K562 (cell line): ENCODE data around the gene BTBD16. TPM values are rescaled to one million over a fixed set of nuclear protein-coding genes. Genes with fewer than 3 reads are reported as not detected.

ENCODE experiments used
- ILF3 ChIP-seq: fragments of 450-650 bp; IDR thresholded peaks from 2 replicates; pipeline ENCODE4 v1.6.1; 2018; ENCODE audit warnings: antibody characterized with exemption, mild to moderate bottlenecking, moderate library complexity, borderline replicate concordance
- MAFG ChIP-seq: fragments of 450-650 bp; conservative IDR thresholded peaks from 2 replicates; pipeline ENCODE4 v1.6.1; 2016; ENCODE audit warnings: missing genetic modification characterization, missing compliant biosample characterization
- MYNN ChIP-seq, 2 experiments: sonication (generic); formaldehyde crosslinking in 1 of 2; IDR thresholded peaks; 2 replicates each; pipeline versions ENCODE4 v1.5.0 to v1.6.1; 2016 to 2020; ENCODE audit warnings: antibody characterized with exemption in 1 of 2, missing genetic modification reagents in 1 of 2
- PHF8 ChIP-seq: fragments of 200-600 bp; sonication (generic); IDR thresholded peaks from 2 replicates; pipeline ENCODE4 v1.6.1; 2012; ENCODE audit warnings: mixed run types, mild to moderate bottlenecking, inconsistent platforms, low read length, moderate library complexity, borderline replicate concordance
- SPI1 ChIP-seq: IDR thresholded peaks from 2 replicates; pipeline ENCODE4 v1.6.1; 2011; ENCODE audit warnings: low read depth, low read length, control low read depth, borderline replicate concordance
- polyA plus RNA-seq, 8 experiments: library from polyadenylated mRNA; depleted of rRNA in 4 of 8; stranded (reverse) in 5 of 8; unstranded in 3 of 8; fragments of >200 nt; fragmentation: Nextera tagmentation in 2 of 8; fragmentation: Illumina TruSeq in 1 of 8; extraction: Ambion mirVana in 2 of 8; extraction: Trizol in 1 of 8; gene quantifications; 2 replicates each; pipeline versions ENCODE4 v1.2.1 to v1.2.3, GENCODE V29; 2011 to 2014; ENCODE audit warnings: inconsistent platforms in 1 of 8, missing spikeins in 1 of 8
- total RNA-seq, 7 experiments: library from RNA; depleted of rRNA in 6 of 7; stranded (reverse); fragments of >200 nt in 6 of 7; fragmentation: Illumina TruSeq in 2 of 7; extraction: Trizol in 2 of 7; gene quantifications; 2 replicates each; pipeline versions ENCODE4 v1.2.1 to v1.2.3, GENCODE V29; 2011 to 2021; ENCODE audit warnings: low replicate concordance in 1 of 7
- TF ChIP-seq, protein P1 (sequence below): fragments of 250-450 bp; sonication (Bioruptor Pico); IDR thresholded peaks from 2 replicates; pipeline ENCODE4 v1.5.0; 2021
- TF ChIP-seq, protein P2 (sequence below): fragments of 250-450 bp; sonication (Bioruptor Pico); IDR thresholded peaks from 2 replicates; pipeline ENCODE4 v1.8.0; 2022; ENCODE audit warnings: inconsistent platforms
- TF ChIP-seq, protein P3 (sequence below): IDR thresholded peaks from 3 replicates; pipeline ENCODE4 v1.6.1; 2011; ENCODE audit warnings: borderline replicate concordance, mild to moderate bottlenecking, moderate library complexity; ENCODE audit not compliant: insufficient read length; ENCODE audit errors: extremely low read depth

Gene BTBD16
- total and polyA plus RNA-seq, 9 of the 15 experiments (the other 6 are each of a cell fraction or from before 2014, with no cell fraction given): 0.11 TPM; not detected in 8

DNA sequence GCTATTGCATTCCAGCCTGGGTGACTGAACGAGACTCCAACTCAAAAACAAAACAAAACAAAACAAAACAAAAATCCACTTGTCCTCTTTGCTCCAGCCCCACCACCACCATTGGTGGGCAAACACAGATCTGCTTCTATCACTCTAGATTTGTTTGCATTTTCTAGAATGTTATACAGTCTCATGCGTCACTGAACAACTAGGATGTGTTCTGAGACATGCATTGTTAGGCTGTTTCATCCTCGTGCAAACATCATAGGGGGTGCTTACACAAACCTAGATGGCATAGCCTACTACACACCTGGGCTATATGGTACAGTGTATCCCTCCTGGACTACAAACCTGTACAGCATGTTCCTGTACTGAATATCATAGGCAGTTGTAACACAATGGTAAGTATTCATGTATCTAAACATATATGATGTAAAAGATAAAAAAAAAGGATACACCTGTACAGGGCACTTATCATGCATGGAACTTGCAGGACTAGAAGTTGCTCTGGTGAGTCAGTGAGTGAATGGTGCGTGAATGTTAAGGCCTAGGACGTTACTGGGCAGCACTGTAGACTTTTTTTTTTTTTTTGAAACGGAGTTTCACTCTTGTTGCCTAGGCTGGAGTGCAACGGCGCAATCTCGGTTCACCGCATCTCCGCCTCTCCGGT, 45.3 kb downstream of the BTBD16 start (continued):
- TF ChIP-seq MYNN (IDR thresholded peaks at IDR 0.05) (no peak), MYNN (CRISPR knock-in tag; IDR thresholded peaks at IDR 0.05) (no peak), ILF3 (no peak), MAFG (tag) (no peak), SPI1 (no peak), PHF8 (no peak)
- TF ChIP-seq, protein P1, sequence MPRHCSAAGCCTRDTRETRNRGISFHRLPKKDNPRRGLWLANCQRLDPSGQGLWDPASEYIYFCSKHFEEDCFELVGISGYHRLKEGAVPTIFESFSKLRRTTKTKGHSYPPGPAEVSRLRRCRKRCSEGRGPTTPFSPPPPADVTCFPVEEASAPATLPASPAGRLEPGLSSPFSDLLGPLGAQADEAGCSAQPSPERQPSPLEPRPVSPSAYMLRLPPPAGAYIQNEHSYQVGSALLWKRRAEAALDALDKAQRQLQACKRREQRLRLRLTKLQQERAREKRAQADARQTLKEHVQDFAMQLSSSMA (CRISPR knock-in tag): no peak
- TF ChIP-seq, protein P2, sequence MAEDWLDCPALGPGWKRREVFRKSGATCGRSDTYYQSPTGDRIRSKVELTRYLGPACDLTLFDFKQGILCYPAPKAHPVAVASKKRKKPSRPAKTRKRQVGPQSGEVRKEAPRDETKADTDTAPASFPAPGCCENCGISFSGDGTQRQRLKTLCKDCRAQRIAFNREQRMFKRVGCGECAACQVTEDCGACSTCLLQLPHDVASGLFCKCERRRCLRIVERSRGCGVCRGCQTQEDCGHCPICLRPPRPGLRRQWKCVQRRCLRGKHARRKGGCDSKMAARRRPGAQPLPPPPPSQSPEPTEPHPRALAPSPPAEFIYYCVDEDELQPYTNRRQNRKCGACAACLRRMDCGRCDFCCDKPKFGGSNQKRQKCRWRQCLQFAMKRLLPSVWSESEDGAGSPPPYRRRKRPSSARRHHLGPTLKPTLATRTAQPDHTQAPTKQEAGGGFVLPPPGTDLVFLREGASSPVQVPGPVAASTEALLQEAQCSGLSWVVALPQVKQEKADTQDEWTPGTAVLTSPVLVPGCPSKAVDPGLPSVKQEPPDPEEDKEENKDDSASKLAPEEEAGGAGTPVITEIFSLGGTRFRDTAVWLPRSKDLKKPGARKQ (CRISPR knock-in tag): no peak
- TF ChIP-seq, protein P3, sequence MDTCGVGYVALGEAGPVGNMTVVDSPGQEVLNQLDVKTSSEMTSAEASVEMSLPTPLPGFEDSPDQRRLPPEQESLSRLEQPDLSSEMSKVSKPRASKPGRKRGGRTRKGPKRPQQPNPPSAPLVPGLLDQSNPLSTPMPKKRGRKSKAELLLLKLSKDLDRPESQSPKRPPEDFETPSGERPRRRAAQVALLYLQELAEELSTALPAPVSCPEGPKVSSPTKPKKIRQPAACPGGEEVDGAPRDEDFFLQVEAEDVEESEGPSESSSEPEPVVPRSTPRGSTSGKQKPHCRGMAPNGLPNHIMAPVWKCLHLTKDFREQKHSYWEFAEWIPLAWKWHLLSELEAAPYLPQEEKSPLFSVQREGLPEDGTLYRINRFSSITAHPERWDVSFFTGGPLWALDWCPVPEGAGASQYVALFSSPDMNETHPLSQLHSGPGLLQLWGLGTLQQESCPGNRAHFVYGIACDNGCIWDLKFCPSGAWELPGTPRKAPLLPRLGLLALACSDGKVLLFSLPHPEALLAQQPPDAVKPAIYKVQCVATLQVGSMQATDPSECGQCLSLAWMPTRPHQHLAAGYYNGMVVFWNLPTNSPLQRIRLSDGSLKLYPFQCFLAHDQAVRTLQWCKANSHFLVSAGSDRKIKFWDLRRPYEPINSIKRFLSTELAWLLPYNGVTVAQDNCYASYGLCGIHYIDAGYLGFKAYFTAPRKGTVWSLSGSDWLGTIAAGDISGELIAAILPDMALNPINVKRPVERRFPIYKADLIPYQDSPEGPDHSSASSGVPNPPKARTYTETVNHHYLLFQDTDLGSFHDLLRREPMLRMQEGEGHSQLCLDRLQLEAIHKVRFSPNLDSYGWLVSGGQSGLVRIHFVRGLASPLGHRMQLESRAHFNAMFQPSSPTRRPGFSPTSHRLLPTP: no peak
